GM12878 (cell line): ENCODE results near the gene SLC1A1. TPM values are rescaled to one million over a fixed set of nuclear protein-coding genes. Genes with fewer than 3 reads are reported as not detected.

ENCODE experiments used
- ATF7 ChIP-seq: fragments of 450-650 bp; IDR thresholded peaks from 2 replicates; pipeline ENCODE4 v1.6.1; 2016; ENCODE audit warnings: low read depth, mild to moderate bottlenecking
- BHLHE40 ChIP-seq, 2 experiments: fragments of 450-650 bp in 1 of 2; IDR thresholded peaks; 2 replicates each; pipeline ENCODE4 v1.6.1; 2011 to 2017; ENCODE audit warnings: low read depth in 2 of 2, borderline replicate concordance in 1 of 2, improper control_type of control experiment in 1 of 2, low read length in 1 of 2, mild to moderate bottlenecking in 1 of 2
- CHD4 ChIP-seq: fragments of 200-600 bp; sonication (generic); IDR thresholded peaks from 2 replicates; pipeline ENCODE4 v1.6.1; 2016; ENCODE audit warnings: mild to moderate bottlenecking
- CUX1 ChIP-seq: IDR thresholded peaks from 2 replicates; pipeline ENCODE4 v1.6.1; 2012; ENCODE audit warnings: improper control_type of control experiment, low read depth, low read length; ENCODE audit not compliant: insufficient replicate concordance
- E2F4 ChIP-seq: IDR thresholded peaks from 2 replicates; pipeline ENCODE4 v1.6.1; 2012; ENCODE audit warnings: low read depth, low read length, improper control_type of control experiment
- E2F8 ChIP-seq: fragments of 450-650 bp; IDR thresholded peaks from 2 replicates; pipeline ENCODE4 v1.6.1; 2018; ENCODE audit warnings: mild to moderate bottlenecking, low read depth, moderate library complexity; ENCODE audit not compliant: partially characterized antibody
- HDAC6 ChIP-seq: fragments of 200-600 bp; sonication (generic); IDR thresholded peaks from one replicate; pipeline ENCODE4 v1.8.0; 2017; ENCODE audit warnings: antibody characterized with exemption; ENCODE audit not compliant: unreplicated experiment
- HDGF ChIP-seq: fragments of 450-650 bp; IDR thresholded peaks from 2 replicates; pipeline ENCODE4 v1.6.1; 2016; ENCODE audit warnings: antibody characterized with exemption
- KDM1A ChIP-seq: fragments of 200-600 bp; sonication (generic); IDR thresholded peaks from 2 replicates; pipeline ENCODE4 v1.6.1; 2016; ENCODE audit warnings: borderline replicate concordance
- LARP7 ChIP-seq: fragments of 450-650 bp; IDR thresholded peaks from 2 replicates; pipeline ENCODE4 v1.6.1; 2017; ENCODE audit warnings: mild to moderate bottlenecking
- MTA3 ChIP-seq: IDR thresholded peaks from 2 replicates; pipeline ENCODE4 v1.6.1; 2012; ENCODE audit warnings: low read length, inconsistent platforms, borderline replicate concordance
- MXI1 ChIP-seq: fragments of 150-350 bp; IDR thresholded peaks from 2 replicates; pipeline ENCODE4 v1.6.1; 2011; ENCODE audit warnings: low read depth, mild to moderate bottlenecking, inconsistent platforms, low read length, improper control_type of control experiment
- MYB ChIP-seq: fragments of 150-350 bp; IDR thresholded peaks from 2 replicates; pipeline ENCODE4 v1.6.1; 2014; ENCODE audit warnings: mild to moderate bottlenecking, low read depth, low read length, borderline replicate concordance
- PML ChIP-seq: IDR thresholded peaks from 2 replicates; pipeline ENCODE4 v1.6.1; 2012; ENCODE audit warnings: low read length, inconsistent platforms
- RAD21 ChIP-seq: IDR thresholded peaks from 2 replicates; pipeline ENCODE4 v1.6.1; 2011; ENCODE audit warnings: mild to moderate bottlenecking, low read depth, low read length, moderate library complexity; ENCODE audit not compliant: insufficient read depth
- RBBP5 ChIP-seq: fragments of 200-600 bp; sonication (generic); conservative IDR thresholded peaks from 2 replicates; pipeline ENCODE4 v1.6.1; 2016
- SIN3A ChIP-seq: IDR thresholded peaks from 2 replicates; pipeline ENCODE4 v1.6.1; 2012; ENCODE audit warnings: low read depth, low read length, improper control_type of control experiment
- SPI1 ChIP-seq: IDR thresholded peaks from 2 replicates; pipeline ENCODE4 v1.6.1; 2011; ENCODE audit warnings: low read depth, mild to moderate bottlenecking, low read length, moderate library complexity, borderline replicate concordance; ENCODE audit not compliant: insufficient read depth
- TAF1 ChIP-seq: IDR thresholded peaks from 2 replicates; pipeline ENCODE4 v1.6.1; 2011; ENCODE audit warnings: mild to moderate bottlenecking, low read depth, low read length, borderline replicate concordance
- TCF3 ChIP-seq: IDR thresholded peaks from 2 replicates; pipeline ENCODE4 v1.6.1; 2012; ENCODE audit warnings: low read depth, mild to moderate bottlenecking, low read length, borderline replicate concordance; ENCODE audit not compliant: insufficient read depth
- ZNF24 ChIP-seq: fragments of 450-650 bp; IDR thresholded peaks from 2 replicates; pipeline ENCODE4 v1.6.1; 2017; ENCODE audit warnings: antibody characterized with exemption, mild to moderate bottlenecking
- ZNF274 ChIP-seq: IDR thresholded peaks from one replicate; pipeline ENCODE4 v1.8.0; 2011; ENCODE audit not compliant: insufficient read length, insufficient read depth
- polyA plus RNA-seq, 11 experiments: library from polyadenylated mRNA; depleted of rRNA in 4 of 11; unstranded in 6 of 11; stranded (reverse) in 5 of 11; fragments of >200 nt; fragmentation: Nextera tagmentation in 4 of 11; fragmentation: Illumina TruSeq in 1 of 11; extraction: Ambion mirVana in 4 of 11; extraction: Trizol in 1 of 11; gene quantifications; 1 replicate in 1 of 11; 2 replicates in 10 of 11; pipeline versions ENCODE4 v1.2.1 to v1.2.3, GENCODE V29; 2011 to 2016; ENCODE audit warnings: inconsistent platforms in 2 of 11, missing spikeins in 2 of 11, low read depth in 1 of 11
- total RNA-seq, 4 experiments: library from RNA; depleted of rRNA in 3 of 4; stranded (reverse); fragments of >200 nt in 3 of 4; fragmentation: Illumina TruSeq in 1 of 4; extraction: Trizol in 1 of 4; gene quantifications; 2 replicates each; pipeline versions ENCODE4 v1.2.1 to v1.2.3, GENCODE V29; 2013 to 2021

The SLC1A1 gene
- total and polyA plus RNA-seq, 10 of the 15 experiments (the other 5 are each of a cell fraction or from before 2014, with no cell fraction given), result 4.2 to 24.9 (median 18.3) TPM

- TF ChIP-seq ZNF274 (no peak), SPI1 (peak; percentile 61; the same call in 1 of the 2 replicates), E2F8 (no peak), ATF7 (no peak), MTA3 (peak; percentile 49; the same call in 1 of the 2 replicates), RBBP5 (no peak), HDAC6 (no peak), HDGF (no peak), ZNF24 (no peak), BHLHE40 (IDR thresholded peaks at IDR 0.05; ENCODE audit: borderline replicate concordance in 1 of 2, low read depth in 2 of 2, low read length in 1 of 2) (0 out of 4 replicates have a peak, but pooled peaks of 1 of the 2 experiments have one; percentile 27), MYB (no peak), SIN3A (no peak), E2F4 (no peak), TAF1 (no peak), LARP7 (no peak), TCF3 (no peak), CUX1 (no peak), CHD4 (no peak), MXI1 (no peak), RAD21 (no peak), KDM1A (no peak), PML (0 out of 2 replicates have a peak, but pooled peaks have one; percentile 45)
Observed at GRCh38 chr9:4559261-4560182, 69.3 kb downstream of the SLC1A1 start (continued).
